SJCRH30 (cell line): ENCODE results near the gene KIAA0040. TPM values are rescaled to one million over a fixed set of nuclear protein-coding genes. Genes with fewer than 3 reads are reported as not detected.

ENCODE experiments used
- DNase-seq, 2 experiments: peaks; one replicate each; pipeline ENCODE4 v3.0.0-alpha.2; 2015 to 2020
- H3K27ac ChIP-seq: fragments of 250-450 bp; sonication (Bioruptor Pico); 2 replicates; pipeline ENCODE4 v1.5.1; 2020; ENCODE audit warnings: mild to moderate bottlenecking, moderate library complexity
- H3K27me3 ChIP-seq: fragments of 250-450 bp; sonication (Bioruptor Pico); 2 replicates; pipeline ENCODE4 v1.5.1; 2020; ENCODE audit warnings: mild to moderate bottlenecking, moderate library complexity
- H3K36me3 ChIP-seq: fragments of 250-450 bp; sonication (Bioruptor Pico); 2 replicates; pipeline ENCODE4 v1.5.1; 2020; ENCODE audit warnings: mild to moderate bottlenecking, moderate library complexity
- H3K4me1 ChIP-seq: fragments of 250-450 bp; sonication (Bioruptor Pico); 2 replicates; pipeline ENCODE4 v1.5.1; 2020; ENCODE audit warnings: mild to moderate bottlenecking, moderate library complexity
- H3K4me3 ChIP-seq: fragments of 250-450 bp; sonication (Bioruptor Pico); 2 replicates; pipeline ENCODE4 v1.5.1; 2020; ENCODE audit warnings: mild to moderate bottlenecking, moderate library complexity
- H3K9me3 ChIP-seq: fragments of 250-450 bp; sonication (Bioruptor Pico); replicated peaks from 2 replicates; pipeline ENCODE4 v1.5.1; 2020; ENCODE audit warnings: mild to moderate bottlenecking, moderate library complexity
- total RNA-seq: library from RNA; depleted of rRNA; stranded (reverse); fragments of >200 nt; shearing (Covaris generic); gene quantifications from 2 replicates; pipeline ENCODE4 v1.2.3, GENCODE V29; 2014

The KIAA0040 gene
- total RNA-seq, 1 experiment from 2014 or later = 1.7 TPM

DNA sequence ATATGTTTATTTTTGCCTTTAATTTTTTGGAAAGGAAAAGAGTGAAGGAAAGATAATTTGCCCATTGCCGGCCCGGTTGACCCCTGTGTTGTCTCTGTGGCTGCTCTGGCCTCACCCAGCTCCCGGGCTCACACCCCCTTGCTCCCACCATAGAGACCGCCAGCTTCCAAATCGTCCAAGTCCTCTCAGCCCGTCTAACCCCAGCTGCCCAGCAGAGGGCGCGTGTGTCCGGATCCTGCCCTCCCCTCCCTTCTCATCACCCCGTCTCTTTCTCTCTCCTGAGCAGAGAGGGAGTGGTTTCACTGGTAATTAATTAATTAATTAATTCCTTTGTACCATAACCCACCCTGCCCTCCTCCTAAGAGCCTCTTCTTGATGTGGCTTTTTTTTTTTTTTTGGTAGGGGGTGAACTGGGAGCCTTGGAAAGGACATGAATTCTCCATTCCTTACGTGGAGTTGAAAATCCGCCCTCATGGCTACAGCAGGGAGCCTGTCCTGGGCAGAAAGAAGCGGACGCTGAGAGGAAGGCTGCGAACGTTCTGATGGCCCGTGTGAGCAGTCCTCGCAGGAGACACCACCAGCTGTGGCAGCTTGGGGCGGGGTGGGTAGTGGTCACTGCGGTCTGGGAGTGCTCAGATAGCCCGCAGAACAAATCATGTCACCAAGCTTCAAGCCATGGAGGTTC is 45.9 kb downstream of the KIAA0040 start:
- H3K27me3 ChIP-seq = no peaks in the 10 kb centered on the region
- no peaks in the 10 kb centered on the region for H3K9me3 ChIP-seq
- H3K4me1 ChIP-seq = peaks cover 3% of the 10 kb centered on the region; the same call in 1 of the 2 replicates
- H3K4me3 ChIP-seq = no peak overlapping the region
- H3K36me3 ChIP-seq = no peaks in the 10 kb centered on the region
- DNase-seq = peak; percentile 58 to 78
- no peak overlapping the region for H3K27ac ChIP-seq

DNA sequence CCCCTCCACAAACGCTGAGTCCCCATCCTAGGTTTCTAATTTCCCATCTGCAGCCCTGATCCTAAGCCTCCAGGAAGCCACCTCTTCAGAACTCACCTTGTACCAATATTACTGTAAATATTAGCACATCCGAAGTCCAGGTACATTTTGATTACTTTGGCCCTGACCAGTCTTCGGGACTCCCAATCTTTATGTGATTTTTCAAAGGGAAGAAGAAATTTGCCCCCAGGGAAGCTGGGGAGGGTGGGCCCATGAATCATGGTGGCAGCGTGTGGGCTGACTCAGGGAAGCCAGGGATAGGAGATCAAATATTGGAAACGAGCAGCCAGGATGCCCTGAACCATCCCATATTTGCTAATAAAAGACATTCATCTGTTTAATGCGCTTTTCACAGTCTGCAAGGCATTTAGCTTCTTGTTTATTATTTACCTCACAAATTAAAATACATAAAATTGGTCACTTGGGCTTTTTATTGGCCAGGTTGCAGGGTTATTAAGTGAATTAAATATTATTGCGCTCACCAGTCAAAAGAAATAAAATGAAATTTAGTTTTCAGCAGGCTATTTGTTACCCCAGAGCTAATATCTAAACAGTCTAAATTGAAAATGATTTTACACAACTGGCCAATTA is 46.6 kb downstream of the KIAA0040 start:
- no peaks in the 10 kb centered on the region for H3K9me3 ChIP-seq
- H3K4me3 ChIP-seq = no peak overlapping the region
- H3K27me3 ChIP-seq = no peaks in the 10 kb centered on the region
- H3K4me1 ChIP-seq = peaks cover 3% of the 10 kb centered on the region; the same call in 1 of the 2 replicates
- no peak for DNase-seq
- no peaks in the 10 kb centered on the region for H3K36me3 ChIP-seq
- no peak overlapping the region for H3K27ac ChIP-seq

DNA sequence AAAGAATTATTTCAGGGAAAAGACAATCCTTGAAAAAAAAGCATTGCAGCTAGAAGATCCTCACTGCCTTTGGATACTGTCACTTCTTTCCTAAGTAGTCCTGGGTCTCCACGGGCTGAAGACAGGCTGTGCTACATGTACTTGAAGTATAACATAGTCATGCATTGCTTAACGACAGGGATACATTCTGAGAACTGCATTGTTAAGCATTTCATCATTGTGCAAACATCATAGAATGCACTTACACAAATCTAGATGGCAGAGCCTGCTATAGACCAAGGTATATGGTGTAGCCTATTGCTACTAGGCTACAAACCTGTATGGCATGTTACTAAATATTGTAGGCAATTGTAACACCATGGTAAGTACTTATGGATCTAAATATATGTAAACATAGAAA is 54.0 kb downstream of the KIAA0040 start:
- no peaks in the 10 kb centered on the region for H3K9me3 ChIP-seq
- no peak for DNase-seq
- H3K4me3 ChIP-seq = no peak overlapping the region
- H3K36me3 ChIP-seq = no peaks in the 10 kb centered on the region
- H3K4me1 ChIP-seq = no peaks in the 10 kb centered on the region
- H3K27me3 ChIP-seq = no peaks in the 10 kb centered on the region
- H3K27ac ChIP-seq = no peak overlapping the region

DNA sequence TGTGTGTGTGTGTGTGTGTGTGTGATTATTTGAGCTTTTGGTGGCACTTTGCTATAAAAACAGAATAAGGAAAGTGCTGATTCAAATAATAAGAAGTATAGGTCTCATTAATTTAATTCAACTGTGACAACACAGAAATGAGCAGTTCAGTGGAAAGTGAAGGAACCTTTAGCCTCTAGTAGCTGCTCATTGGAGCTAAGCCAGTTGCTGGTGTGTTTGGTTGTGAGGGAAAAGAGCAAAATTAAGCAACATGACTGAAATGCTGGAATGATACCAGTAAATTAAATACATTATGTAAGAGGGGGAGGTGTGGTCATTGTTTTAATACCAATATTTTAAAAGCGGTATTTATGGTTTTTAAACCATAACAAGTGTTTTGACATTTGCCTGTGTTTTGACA is 55.2 kb downstream of the KIAA0040 start:
- Histone ChIP-seq H3K4me1 (no peaks in the 10 kb centered on the region), H3K27ac (no peak overlapping the region), H3K27me3 (no peaks in the 10 kb centered on the region), H3K4me3 (no peak overlapping the region), H3K9me3 (no peaks in the 10 kb centered on the region), H3K36me3 (no peaks in the 10 kb centered on the region)
- no peak for DNase-seq

DNA sequence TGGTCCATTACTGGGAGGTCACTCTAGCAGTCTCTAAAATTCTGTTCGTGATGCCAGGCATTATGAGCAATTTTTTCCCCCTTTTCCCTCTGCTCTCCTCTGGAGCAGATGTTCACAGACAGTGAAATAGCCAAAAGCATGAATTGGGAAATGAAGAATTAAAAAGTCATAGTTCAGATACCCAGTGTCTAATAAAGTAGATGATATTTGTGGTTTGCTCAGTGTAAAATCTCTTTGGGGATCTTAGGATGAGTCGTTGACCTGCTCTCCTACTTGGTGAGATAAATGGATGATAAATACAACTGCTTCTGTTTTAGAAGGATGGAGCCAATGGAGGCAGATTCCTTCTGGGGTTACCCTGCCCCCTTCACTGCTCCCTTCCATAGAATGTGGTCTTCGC is 56.3 kb downstream of the KIAA0040 start:
- Histone ChIP-seq H3K27me3 (no peaks in the 10 kb centered on the region), H3K4me3 (no peak overlapping the region), H3K27ac (no peak overlapping the region), H3K36me3 (no peaks in the 10 kb centered on the region), H3K4me1 (no peaks in the 10 kb centered on the region), H3K9me3 (no peaks in the 10 kb centered on the region)
- no peak for DNase-seq

DNA sequence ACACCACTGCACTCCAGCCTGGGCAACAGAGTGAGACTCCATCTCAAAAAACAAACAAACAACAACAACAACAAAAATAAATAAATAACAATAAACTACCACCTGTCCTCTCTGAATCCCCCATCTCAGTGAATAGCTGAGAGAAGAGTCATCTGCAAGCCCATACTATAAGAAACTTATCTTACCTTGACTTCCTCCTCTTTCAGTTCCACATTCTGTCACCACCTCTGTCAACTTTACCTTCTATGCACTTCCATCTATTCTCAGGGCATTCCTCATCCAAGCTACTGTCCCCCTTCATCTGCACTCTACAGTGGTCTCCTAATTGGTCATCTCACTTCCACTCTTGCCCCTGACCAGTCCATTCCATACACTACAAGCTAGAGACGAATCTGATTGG is 58.1 kb downstream of the KIAA0040 start:
- H3K9me3 ChIP-seq = no peaks in the 10 kb centered on the region
- H3K27me3 ChIP-seq = no peaks in the 10 kb centered on the region
- H3K27ac ChIP-seq = no peak overlapping the region
- no peaks in the 10 kb centered on the region for H3K4me1 ChIP-seq
- no peak for DNase-seq
- no peak overlapping the region for H3K4me3 ChIP-seq
- H3K36me3 ChIP-seq = no peaks in the 10 kb centered on the region

DNA sequence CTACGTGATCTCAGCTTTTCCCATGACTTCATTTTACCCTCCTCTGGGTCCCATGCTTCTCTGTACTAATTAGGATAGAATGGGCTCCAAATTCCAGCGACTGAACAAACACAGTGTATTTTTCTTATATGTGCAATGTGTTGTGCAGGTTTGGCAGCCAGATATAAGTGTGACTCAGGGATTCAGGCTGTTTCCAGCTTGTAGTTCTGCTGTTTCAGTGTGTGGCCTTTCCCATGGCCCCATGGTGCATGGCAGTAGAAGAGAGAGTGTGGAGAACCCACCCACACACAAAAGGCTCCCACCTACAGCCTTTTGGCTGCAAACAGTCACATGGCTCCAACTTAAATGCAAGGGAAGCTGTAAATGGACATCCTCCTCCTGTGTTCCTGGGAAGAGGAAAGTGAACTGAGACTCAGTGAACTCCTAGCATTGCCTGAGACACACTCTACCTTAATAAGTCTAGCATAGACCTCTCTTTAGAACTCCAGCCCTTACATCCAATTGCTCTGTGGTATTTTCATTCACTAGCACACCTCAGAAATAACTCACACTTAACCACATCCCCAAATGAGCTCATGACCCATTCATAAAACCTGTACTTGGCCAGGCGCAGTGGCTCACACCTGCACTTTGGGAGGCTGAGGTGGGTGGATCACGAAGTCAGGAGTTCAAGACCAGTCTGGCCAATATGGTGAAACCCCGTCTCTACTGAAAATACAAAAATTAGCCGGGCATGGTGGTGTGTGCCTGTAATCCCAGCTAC is 58.7 kb downstream of the KIAA0040 start:
- Histone ChIP-seq H3K9me3 (no peaks in the 10 kb centered on the region), H3K4me3 (no peak overlapping the region), H3K36me3 (no peaks in the 10 kb centered on the region), H3K27ac (no peak overlapping the region), H3K4me1 (no peaks in the 10 kb centered on the region), H3K27me3 (no peaks in the 10 kb centered on the region)
- no peak for DNase-seq

DNA sequence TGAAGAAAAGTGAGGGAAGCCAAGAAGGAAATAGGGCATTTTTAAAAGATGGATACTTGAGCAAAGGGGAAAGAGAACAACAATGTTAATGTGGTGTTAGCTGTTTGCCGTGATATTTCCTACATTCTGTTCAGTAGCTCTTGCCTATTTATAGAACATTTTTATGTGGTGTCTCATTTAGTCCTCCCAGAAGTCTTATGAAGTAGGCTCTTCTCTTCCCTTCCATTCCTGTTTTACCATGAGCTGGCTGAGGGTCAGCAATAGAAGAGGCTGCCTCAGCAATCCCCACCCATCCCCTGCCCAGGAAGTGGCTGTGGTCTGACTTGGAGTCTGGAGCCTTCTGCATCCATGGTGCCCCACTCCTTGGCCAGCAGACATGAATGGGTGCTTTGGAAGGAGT is 60.1 kb downstream of the KIAA0040 start:
- no peak overlapping the region for H3K27ac ChIP-seq
- H3K36me3 ChIP-seq = no peaks in the 10 kb centered on the region
- no peaks in the 10 kb centered on the region for H3K4me1 ChIP-seq
- DNase-seq = no peak
- H3K27me3 ChIP-seq = no peaks in the 10 kb centered on the region
- H3K4me3 ChIP-seq = no peak overlapping the region
- H3K9me3 ChIP-seq = no peaks in the 10 kb centered on the region

DNA sequence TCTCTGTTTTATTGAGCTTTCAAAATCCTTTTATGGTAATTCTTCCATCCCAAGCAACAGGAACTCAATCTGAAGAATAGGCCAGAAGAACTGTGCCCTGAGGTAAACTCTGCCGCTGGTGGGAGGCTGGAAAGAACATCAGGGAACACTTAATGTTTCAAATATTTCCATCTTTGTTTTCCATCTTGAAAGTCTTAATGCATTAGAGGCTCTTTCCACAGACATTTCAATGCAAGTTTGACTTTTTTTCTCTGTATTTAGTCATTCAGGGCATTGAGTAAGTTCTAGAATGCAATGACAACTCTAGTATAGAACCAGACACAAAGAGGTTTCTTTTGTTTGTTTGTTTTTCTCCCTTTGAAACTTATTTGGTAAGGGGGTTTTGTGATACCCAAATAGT is 61.5 kb downstream of the KIAA0040 start:
- no peak overlapping the region for H3K27ac ChIP-seq
- no peaks in the 10 kb centered on the region for H3K9me3 ChIP-seq
- DNase-seq = no peak
- H3K4me3 ChIP-seq = no peak overlapping the region
- H3K4me1 ChIP-seq = no peaks in the 10 kb centered on the region
- no peaks in the 10 kb centered on the region for H3K27me3 ChIP-seq
- H3K36me3 ChIP-seq = no peaks in the 10 kb centered on the region

DNA sequence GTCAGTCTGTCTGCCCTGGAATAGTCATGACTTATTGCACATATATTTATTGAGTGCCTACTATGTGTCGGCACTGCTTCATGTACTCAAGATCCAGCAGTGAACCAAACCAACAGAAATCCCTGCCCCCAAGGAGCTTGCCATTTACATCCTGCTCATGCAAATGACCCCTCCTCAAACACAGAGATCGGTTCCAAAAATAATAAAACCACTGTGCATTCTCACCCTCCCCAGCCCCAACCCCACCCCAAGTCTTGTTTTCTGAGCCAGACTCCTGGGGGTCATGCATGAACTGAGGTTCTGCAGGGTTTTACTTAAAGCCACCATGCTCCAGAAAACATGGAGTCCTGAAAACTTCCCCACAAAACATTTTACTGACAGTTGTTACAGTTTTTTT is 61.9 kb downstream of the KIAA0040 start:
- H3K27ac ChIP-seq = no peak overlapping the region
- H3K9me3 ChIP-seq = no peaks in the 10 kb centered on the region
- no peaks in the 10 kb centered on the region for H3K36me3 ChIP-seq
- DNase-seq = no peak
- H3K4me1 ChIP-seq = no peaks in the 10 kb centered on the region
- H3K4me3 ChIP-seq = no peak overlapping the region
- H3K27me3 ChIP-seq = no peaks in the 10 kb centered on the region

DNA sequence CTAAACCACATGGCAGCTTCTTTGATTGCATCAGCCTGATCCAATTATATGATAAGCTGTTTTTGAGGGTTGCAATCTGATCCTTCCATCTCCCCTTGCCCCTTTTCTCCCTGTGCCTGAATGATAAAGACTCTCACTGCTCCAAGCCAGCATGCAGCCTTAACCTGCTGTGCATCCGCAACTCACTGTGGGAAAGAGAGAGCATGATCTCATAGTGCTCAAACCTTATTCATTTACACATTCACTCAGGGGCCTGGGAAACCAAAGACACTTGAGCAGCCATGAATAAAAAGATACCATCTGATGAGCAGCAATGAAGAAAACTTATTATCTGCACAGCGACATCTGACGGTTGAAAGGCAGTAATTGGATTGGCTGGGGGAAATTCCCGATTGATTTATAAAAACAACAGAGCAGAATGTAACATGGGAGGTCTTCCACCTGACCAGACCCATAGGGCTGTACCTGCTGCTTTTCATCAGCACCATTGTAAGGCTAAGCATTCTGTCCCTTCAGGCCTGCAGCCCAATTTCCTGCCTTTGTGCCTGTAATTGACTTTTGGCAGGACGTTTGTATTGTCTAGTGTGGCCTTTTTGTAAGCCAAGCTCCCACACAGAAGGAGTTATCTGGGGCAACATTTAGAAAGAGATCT is 62.5 kb downstream of the KIAA0040 start:
- no peak overlapping the region for H3K4me3 ChIP-seq

DNA sequence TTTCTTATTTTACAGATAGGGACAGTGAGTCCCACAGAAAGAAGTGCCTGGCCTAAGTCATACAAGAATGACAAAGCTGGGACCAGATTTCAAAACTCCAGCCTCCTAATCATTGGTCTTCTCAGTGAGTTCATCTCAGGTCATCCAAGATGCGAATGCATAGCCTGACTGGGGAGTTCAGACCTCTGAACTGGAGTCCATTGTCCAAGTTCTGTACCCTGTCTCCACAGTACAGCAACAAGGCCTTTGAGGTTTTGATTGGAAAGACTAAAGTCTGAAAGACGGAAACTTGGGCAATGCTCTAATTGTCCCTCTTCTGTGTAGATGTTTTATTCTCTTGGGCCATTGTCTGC is 63.0 kb downstream of the KIAA0040 start:
- no peaks in the 10 kb centered on the region for H3K4me1 ChIP-seq
- H3K4me3 ChIP-seq = no peak overlapping the region
- no peaks in the 10 kb centered on the region for H3K9me3 ChIP-seq
- no peak overlapping the region for H3K27ac ChIP-seq
- 0 out of 2 replicates have a peak, but pooled peaks cover 4% of the 10 kb centered on the region for H3K27me3 ChIP-seq
- H3K36me3 ChIP-seq = no peaks in the 10 kb centered on the region
- no peak for DNase-seq

More for the DNA sequence above, 62.5 kb downstream of the KIAA0040 start:
- no peak overlapping the region for H3K27ac ChIP-seq
- H3K4me1 ChIP-seq = no peaks in the 10 kb centered on the region
- no peaks in the 10 kb centered on the region for H3K9me3 ChIP-seq
- DNase-seq = no peak
- H3K36me3 ChIP-seq = no peaks in the 10 kb centered on the region
- H3K27me3 ChIP-seq = 0 out of 2 replicates have a peak, but pooled peaks cover under 1% of the 10 kb centered on the region

DNA sequence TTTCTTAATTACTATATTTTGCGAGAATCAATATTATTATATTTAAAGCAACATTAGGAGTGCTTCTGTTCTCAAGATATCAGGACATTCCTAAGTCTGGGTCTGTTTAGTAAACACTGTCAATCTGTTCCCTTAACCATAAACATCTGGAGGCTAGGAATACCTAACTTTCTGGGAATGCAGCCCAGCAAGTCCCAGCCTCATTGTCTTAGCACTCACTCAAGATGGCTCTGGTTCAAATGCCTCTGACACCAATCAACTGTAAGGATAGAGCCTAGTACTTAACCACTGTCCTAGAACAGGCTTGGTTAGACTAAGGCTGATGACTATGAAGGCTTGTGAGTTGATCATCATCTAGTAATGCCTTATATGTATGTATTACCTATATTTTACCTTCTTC is 63.4 kb downstream of the KIAA0040 start:
- no peak overlapping the region for H3K27ac ChIP-seq
- 0 out of 2 replicates have a peak, but pooled peaks cover 4% of the 10 kb centered on the region for H3K27me3 ChIP-seq
- H3K36me3 ChIP-seq = no peaks in the 10 kb centered on the region
- H3K4me3 ChIP-seq = no peak overlapping the region
- no peaks in the 10 kb centered on the region for H3K9me3 ChIP-seq
- DNase-seq = no peak
- H3K4me1 ChIP-seq = no peaks in the 10 kb centered on the region

DNA sequence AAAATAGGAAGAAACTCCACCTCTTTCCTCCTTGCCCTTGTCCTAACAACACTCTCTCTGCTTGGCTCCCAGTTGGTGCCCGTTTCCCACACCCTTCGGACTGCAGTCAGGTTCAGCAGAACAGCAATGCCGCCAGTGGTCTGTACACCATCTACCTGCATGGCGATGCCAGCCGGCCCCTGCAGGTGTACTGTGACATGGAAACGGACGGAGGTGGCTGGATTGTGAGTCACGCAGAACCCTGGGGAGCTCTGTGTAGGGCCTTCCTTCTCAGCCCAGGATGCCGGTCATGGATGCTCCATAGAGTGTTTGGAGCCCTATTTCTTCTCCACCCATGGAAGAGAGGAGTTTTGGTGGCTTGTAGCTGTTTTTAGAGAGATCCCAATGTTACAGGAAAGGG is 64.1 kb downstream of the KIAA0040 start:
- Histone ChIP-seq H3K27me3 (0 out of 2 replicates have a peak, but pooled peaks cover 4% of the 10 kb centered on the region), H3K4me1 (no peaks in the 10 kb centered on the region), H3K9me3 (no peaks in the 10 kb centered on the region), H3K4me3 (no peak overlapping the region), H3K27ac (no peak overlapping the region), H3K36me3 (no peaks in the 10 kb centered on the region)
- no peak for DNase-seq

DNA sequence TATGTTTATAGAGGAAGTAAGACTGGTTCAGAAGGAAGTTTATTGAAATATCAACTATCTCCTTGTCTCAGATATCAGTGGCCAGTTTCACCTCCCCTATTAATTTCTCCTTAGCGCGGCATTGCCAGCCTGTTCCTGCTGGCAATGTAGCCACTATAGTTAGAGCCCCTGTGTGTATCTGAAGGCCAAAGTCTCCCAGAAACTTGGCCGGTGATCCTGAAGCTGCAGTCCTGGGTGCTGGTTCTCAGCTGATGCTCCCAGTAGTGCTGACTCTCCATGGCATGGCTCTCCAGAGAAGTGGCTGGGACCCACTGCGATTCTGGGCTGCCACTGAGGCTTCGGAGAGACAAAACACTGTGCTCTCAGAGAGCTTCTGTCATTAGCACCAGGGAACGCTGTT is 65.0 kb downstream of the KIAA0040 start:
- no peaks in the 10 kb centered on the region for H3K9me3 ChIP-seq
- no peak overlapping the region for H3K27ac ChIP-seq
- no peaks in the 10 kb centered on the region for H3K36me3 ChIP-seq
- DNase-seq = no peak
- no peak overlapping the region for H3K4me3 ChIP-seq
- H3K4me1 ChIP-seq = no peaks in the 10 kb centered on the region
- 0 out of 2 replicates have a peak, but pooled peaks cover 4% of the 10 kb centered on the region for H3K27me3 ChIP-seq
